Fibroblast of lung (primary cell): ENCODE measurements around the gene BLID.

ENCODE experiments used
- CTCF ChIP-seq, 2 donors: IDR thresholded peaks in 1 of 2; conservative IDR thresholded peaks in 1 of 2; 1 replicate in 1 of 2; 2 replicates in 1 of 2; pipeline ENCODE4 v1.5.1; 2011 to 2012; ENCODE audit warnings: low read length in 2 of 2, control low read depth in 1 of 2, inconsistent platforms in 1 of 2, low read depth in 1 of 2, mild to moderate bottlenecking in 1 of 2
- EZH2 ChIP-seq: IDR thresholded peaks from 2 replicates; pipeline ENCODE4 v1.5.1; 2012; ENCODE audit warnings: low read length, control low read depth, mild to moderate bottlenecking; ENCODE audit errors: missing control alignments

- no peak for TF ChIP-seq CTCF (conservative IDR thresholded peaks at IDR 0.05 in 1 of 2, IDR thresholded peaks at IDR 0.05 in 1 of 2; ENCODE audit: low read depth in 1 of 2, low read length in 2 of 2)
- no peak for TF ChIP-seq EZH2
Measured at GRCh38 chr11:122128146-122128545, 12.1 kb upstream of the BLID start.
